B cell (primary cell): ENCODE data around the gene PODXL. TPM values are rescaled to one million over a fixed set of nuclear protein-coding genes. Genes with fewer than 3 reads are reported as not detected.

Source experiments
- ATAC-seq: fragments of 200-7000 bp; cut with Tn5 transposase; one replicate; pipeline ENCODE4 v1.10.0; 2021; ENCODE audit warnings: low read depth, mild to moderate bottlenecking, moderate number of reproducible peaks, moderate library complexity
- CTCF ChIA-PET: fragments of 350-600 bp; sonication (Branson Sonifier 250); formaldehyde crosslinking; loops from one replicate; lab custom pipeline; 2021; ENCODE audit warnings: antibody characterized with exemption, inconsistent platforms; lab: Charles Lee
- POLR2A ChIA-PET: fragments of 350-600 bp; sonication (Branson Sonifier 250); formaldehyde crosslinking; loops from one replicate; lab custom pipeline; 2021; ENCODE audit warnings: antibody characterized with exemption; lab: Charles Lee
- DNase-seq: peaks from one replicate; pipeline ENCODE4 v3.0.0; 2013
- H2AFZ ChIP-seq: 2 replicates; pipeline ENCODE4 v1.6.1; 2012; ENCODE audit warnings: mild to moderate bottlenecking, low read depth, low read length; ENCODE audit not compliant: insufficient read depth, poor library complexity, severe bottlenecking
- H3K27ac ChIP-seq, 2 donors: 1 replicate in 1 of 2; 2 replicates in 1 of 2; pipeline ENCODE4 v1.5.1; 2012 to 2013; ENCODE audit warnings: low read length in 2 of 2, mild to moderate bottlenecking in 2 of 2, moderate library complexity in 1 of 2
- H3K27me3 ChIP-seq, 4 experiments: fragments of 200-600 bp in 1 of 4; sonication (generic) in 1 of 4; replicated peaks in 1 of 4; 1 replicate in 2 of 4; 2 replicates in 2 of 4; pipeline versions ENCODE4 v1.6.1 to v1.7.0; 2013 to 2016; ENCODE audit warnings: low read length in 3 of 4, mild to moderate bottlenecking in 2 of 4, mixed read lengths in 1 of 4, moderate library complexity in 1 of 4; ENCODE audit not compliant: insufficient read depth in 4 of 4, control insufficient read depth in 3 of 4; ENCODE audit errors: control extremely low read depth in 1 of 4
- H3K36me3 ChIP-seq, 2 experiments: replicated peaks in 1 of 2; 1 replicate in 1 of 2; 2 replicates in 1 of 2; pipeline versions ENCODE4 v1.6.1 to v1.7.1; 2013; ENCODE audit warnings: low read length in 1 of 2; ENCODE audit not compliant: insufficient read depth in 2 of 2, control insufficient read depth in 1 of 2; ENCODE audit errors: control extremely low read depth in 1 of 2, extremely low read depth in 1 of 2
- H3K4me1 ChIP-seq, 2 donors: fragments of 200-600 bp in 1 of 2; sonication (generic) in 1 of 2; 1 replicate in 1 of 2; 2 replicates in 1 of 2; pipeline versions ENCODE4 v1.5.1 to v1.6.1; 2013 to 2017; ENCODE audit warnings: low read length in 2 of 2; ENCODE audit not compliant: control insufficient read depth in 2 of 2, insufficient read depth in 2 of 2
- H3K4me2 ChIP-seq: replicated peaks from 2 replicates; pipeline ENCODE3; 2012; ENCODE audit warnings: mild to moderate bottlenecking, low read depth, low read length; ENCODE audit not compliant: poor library complexity, severe bottlenecking
- H3K4me3 ChIP-seq, 5 experiments: fragments of 200-600 bp in 1 of 5; sonication (generic) in 1 of 5; 1 replicate in 3 of 5; 2 replicates in 2 of 5; pipeline versions ENCODE4 v1.5.1 to v1.7.0; 2011 to 2016; ENCODE audit warnings: low read length in 4 of 5, mild to moderate bottlenecking in 4 of 5, low read depth in 2 of 5, control low read depth in 1 of 5, moderate library complexity in 1 of 5; ENCODE audit not compliant: insufficient read depth in 1 of 5; ENCODE audit errors: control extremely low read depth in 1 of 5, extremely low read depth in 1 of 5
- H3K79me2 ChIP-seq: fragments of 200-600 bp; sonication (generic); one replicate; pipeline ENCODE4 v1.6.0; 2016; ENCODE audit warnings: low read length; ENCODE audit not compliant: control insufficient read depth, insufficient read depth
- H3K9ac ChIP-seq: fragments of 200-600 bp; sonication (generic); 2 replicates; pipeline ENCODE4 v1.6.1; 2017; ENCODE audit warnings: mild to moderate bottlenecking, low read length, moderate library complexity
- H3K9me3 ChIP-seq, 3 donors: one replicate each; pipeline versions ENCODE4 v1.6.1 to v1.7.1; 2013; ENCODE audit warnings: low read length in 2 of 3; ENCODE audit not compliant: control insufficient read depth in 2 of 3, insufficient read depth in 1 of 3; ENCODE audit errors: control extremely low read depth in 1 of 3
- H4K20me1 ChIP-seq: 2 replicates; pipeline ENCODE4 v1.6.0; 2012; ENCODE audit warnings: mild to moderate bottlenecking, low read length; ENCODE audit not compliant: insufficient read depth, control insufficient read depth, poor library complexity, severe bottlenecking
- H3K27ac Mint-ChIP-seq: one replicate; pipeline ENCODE4 v1.8.0; 2021; ENCODE audit warnings: mixed read lengths
- H3K27me3 Mint-ChIP-seq: one replicate; pipeline ENCODE4 v1.8.0; 2021; ENCODE audit warnings: mixed read lengths
- H3K4me1 Mint-ChIP-seq: one replicate; pipeline ENCODE4 v1.8.0; 2021; ENCODE audit warnings: mixed read lengths
- H3K4me3 Mint-ChIP-seq: one replicate; pipeline ENCODE4 v1.8.0; 2021; ENCODE audit warnings: mixed read lengths
- H3K9me3 Mint-ChIP-seq: one replicate; pipeline ENCODE4 v1.8.0; 2022; ENCODE audit warnings: mixed read lengths; ENCODE audit not compliant: insufficient read depth
- CTCF ChIP-seq: fragments of 200-600 bp; IDR thresholded peaks from one replicate; pipeline ENCODE4 v1.8.0; 2022; ENCODE audit warnings: antibody characterized with exemption, mild to moderate bottlenecking
- EZH2 ChIP-seq: IDR thresholded peaks from 2 replicates; pipeline ENCODE4 v1.6.1; 2012; ENCODE audit warnings: borderline replicate concordance, low read depth, mild to moderate bottlenecking, moderate library complexity, low read length; ENCODE audit not compliant: insufficient read depth, poor library complexity, severe bottlenecking
- WGBS: methylation state at CpG from one replicate; pipeline ENCODE4 v1.1.5; 2013; ENCODE audit warnings: missing lambda C conversion rate; ENCODE audit not compliant: insufficient coverage; 5-methylcytosine and 5-hydroxymethylcytosine counted together
- intact Hi-C: fragments of 100-400 bp; cut with micrococcal nuclease; formaldehyde crosslinking; loops from one replicate; pipeline ENCODE4 v1.10.0; 2022
- polyA plus RNA-seq: library from polyadenylated mRNA; depleted of rRNA; stranded (reverse); fragments of >200 nt; gene quantifications from 2 replicates; pipeline ENCODE4 v1.2.3, GENCODE V29; 2012
- total RNA-seq, 2 donors: library from RNA; stranded (reverse); fragments of 120-200 nt in 1 of 2; gene quantifications; 1 replicate in 1 of 2; 2 replicates in 1 of 2; pipeline versions ENCODE4 v1.2.3 to v1.2.4, GENCODE V29; 2013 to 2022

The PODXL gene
- total and polyA plus RNA-seq, 2 donors (not counting 1 experiment from before 2014, with no cell fraction given) = 1.5 to 5.8 TPM

- Histone ChIP-seq H4K20me1 (no peaks in the 10 kb centered on the region), H3K9me3 (no peaks in the 10 kb centered on the region), H3K27ac (no peak overlapping the region), H2AFZ (no peak overlapping the region), H3K9ac (no peak overlapping the region), H3K27me3 (no peaks in the 10 kb centered on the region), H3K4me3 (no peak overlapping the region), H3K36me3 (no peaks in the 10 kb centered on the region), H3K4me1 (peaks cover 0 to 5% of the 10 kb centered on the region in 2 donors), H3K79me2 (no peaks in the 10 kb centered on the region), H3K4me2 (no peak overlapping the region)
- DNase-seq (no peak), ATAC-seq (no peak)
- TF ChIP-seq CTCF = no peak
- no peak for TF ChIP-seq EZH2
- intact Hi-C loops = no loop called here
- Mint-ChIP-seq H3K27me3 (no peaks in the 10 kb centered on the region), H3K4me1 (peaks cover 10% of the 10 kb centered on the region), H3K27ac (no peak overlapping the region), H3K9me3 (no peaks in the 10 kb centered on the region), H3K4me3 (no peak overlapping the region)
- WGBS = no CpG with 5 or more reads among the region's 2 CpGs
- ChIA-PET POLR2A (no interaction called here), CTCF (no interaction called here)
These were observed 30.6 kb downstream of the PODXL start for GRCh38 chr7:131525820-131526219.

GRCh38 chr7:131524703-131525102, 31.7 kb downstream of the PODXL start:
- Histone ChIP-seq H3K4me3 (no peak overlapping the region), H3K4me2 (no peak overlapping the region), H3K9me3 (no peaks in the 10 kb centered on the region), H2AFZ (no peak overlapping the region), H3K4me1 (peaks cover 0 to 5% of the 10 kb centered on the region in 2 donors), H3K9ac (no peak overlapping the region), H3K27me3 (no peaks in the 10 kb centered on the region), H3K27ac (no peak overlapping the region), H4K20me1 (no peaks in the 10 kb centered on the region), H3K79me2 (no peaks in the 10 kb centered on the region), H3K36me3 (no peaks in the 10 kb centered on the region)
- Mint-ChIP-seq H3K27ac (no peak overlapping the region), H3K4me3 (no peak overlapping the region), H3K27me3 (no peaks in the 10 kb centered on the region), H3K4me1 (peaks cover 10% of the 10 kb centered on the region), H3K9me3 (no peaks in the 10 kb centered on the region)
- TF ChIP-seq CTCF (no peak), EZH2 (no peak)
- no peak for DNase-seq
- ATAC-seq = no peak
- intact Hi-C loops = no loop called here
- CTCF ChIA-PET = interaction anchor here (0.7 kb wide), 1 partner anchor 14 kb away, joined by 3 read pairs; no protein-coding TSS in a partner anchor
- POLR2A ChIA-PET = no interaction called here
